HCT116 (cell line): ENCODE results near the gene FRS2. TPM values are rescaled to one million over a fixed set of nuclear protein-coding genes. Genes with fewer than 3 reads are reported as not detected.

ENCODE experiments used
- ATAC-seq: fragments of 200-7000 bp; cut with Tn5 transposase; 2 replicates; pipeline ENCODE4 v1.9.1; 2020; ENCODE audit warnings: mild to moderate bottlenecking, moderate library complexity
- BruUV-seq: library from RNA; stranded (reverse); fragments of 400-500 nt; replicated peaks from 2 replicates; lab custom pipeline; 2021; lab: Mats Ljungman, UMichigan
- CTCF ChIA-PET: fragments of 300-600 bp; sonication (Branson Sonifier 250); formaldehyde crosslinking; loops from one replicate; lab custom pipeline; 2021; ENCODE audit warnings: antibody characterized with exemption; lab: Charles Lee
- POLR2A ChIA-PET: fragments of 300-600, 350-600 bp; sonication (Branson Sonifier 250); formaldehyde crosslinking; loops from one replicate; lab custom pipeline; 2021; ENCODE audit warnings: antibody characterized with exemption; lab: Charles Lee
- RAD21 ChIA-PET, 2 experiments: fragments of 300-600 bp; sonication (Branson Sonifier 250); formaldehyde crosslinking; loops; one replicate each; lab custom pipeline; 2023; ENCODE audit warnings: low total read pairs in 2 of 2; ENCODE audit not compliant: uncharacterized antibody in 2 of 2, unreplicated experiment in 2 of 2, low non-redundant PET in 1 of 2; lab: Charles Lee
- DNase-seq: peaks from one replicate; pipeline ENCODE4 v3.0.0-alpha.2; 2010; ENCODE audit warnings: low read depth, low spot score
- H2AFZ ChIP-seq: fragments of 200-600 bp; shearing (Covaris generic), sonication (generic); 2 replicates; pipeline ENCODE4 v1.6.1; 2017; ENCODE audit warnings: low read depth, mixed run types, mixed read lengths, antibody characterized with exemption, low read length; ENCODE audit not compliant: poor library complexity, severe bottlenecking
- H3K27ac ChIP-seq: 2 replicates; pipeline ENCODE4 v1.5.1; 2012; ENCODE audit warnings: low read depth, low read length
- H3K27me3 ChIP-seq: fragments of 200-600 bp; sonication (generic); 2 replicates; pipeline ENCODE4 v1.6.1; 2016; ENCODE audit warnings: mixed run types, low read length, mixed read lengths; ENCODE audit not compliant: insufficient read depth
- H3K36me3 ChIP-seq, 2 experiments: fragments of 200-500 bp in 1 of 2; fragments of 200-600 bp in 1 of 2; sonication (Bioruptor generic) in 1 of 2; sonication (generic) in 1 of 2; 2 replicates each; pipeline versions ENCODE4 v1.5.1 to v1.6.1; 2014 to 2016; ENCODE audit warnings: low read length in 2 of 2, inconsistent platforms in 1 of 2, mixed read lengths in 1 of 2, mixed run types in 1 of 2; ENCODE audit not compliant: insufficient read depth in 2 of 2, control insufficient read depth in 1 of 2
- H3K4me1 ChIP-seq, 2 experiments: fragments of 200-600 bp in 1 of 2; sonication (generic) in 1 of 2; 2 replicates each; pipeline versions ENCODE4 v1.5.1 to v1.6.1; 2012 to 2017; ENCODE audit warnings: low read length in 2 of 2, inconsistent platforms in 1 of 2, mild to moderate bottlenecking in 1 of 2, mixed read lengths in 1 of 2, mixed run types in 1 of 2, moderate library complexity in 1 of 2; ENCODE audit not compliant: insufficient read depth in 2 of 2, control insufficient read depth in 1 of 2
- H3K4me2 ChIP-seq: fragments of 200-600 bp; sonication (generic); 2 replicates; pipeline ENCODE4 v1.6.1; 2017; ENCODE audit warnings: mixed run types, low read length, mixed read lengths
- H3K4me3 ChIP-seq, 2 experiments: fragments of 200-600 bp in 1 of 2; sonication (generic) in 1 of 2; replicated peaks in 1 of 2; 2 replicates each; pipeline ENCODE4 v1.5.1; 2011 to 2016; ENCODE audit warnings: low read length in 2 of 2, control low read depth in 1 of 2, low read depth in 1 of 2, mild to moderate bottlenecking in 1 of 2, mixed read lengths in 1 of 2, mixed run types in 1 of 2
- H3K79me2 ChIP-seq: fragments of 200-600 bp; sonication (generic); 2 replicates; pipeline ENCODE4 v1.6.1; 2017; ENCODE audit warnings: mild to moderate bottlenecking, mixed run types, low read length, moderate library complexity, mixed read lengths; ENCODE audit not compliant: insufficient read depth
- H3K9ac ChIP-seq: fragments of 200-600 bp; sonication (generic); 2 replicates; pipeline ENCODE4 v1.6.1; 2016; ENCODE audit warnings: low read length, mixed read lengths
- H3K9me2 ChIP-seq: fragments of 200-600 bp; sonication (generic), shearing (Covaris generic); 2 replicates; pipeline ENCODE4 v1.6.1; 2017; ENCODE audit warnings: mixed run types, mild to moderate bottlenecking, moderate library complexity; ENCODE audit not compliant: insufficient read depth
- H3K9me3 ChIP-seq, 2 experiments: fragments of 200-500 bp in 1 of 2; fragments of 200-600 bp in 1 of 2; sonication (Bioruptor generic) in 1 of 2; sonication (generic) in 1 of 2; 2 replicates each; pipeline ENCODE4 v1.6.1; 2014 to 2017; ENCODE audit warnings: low read length in 2 of 2, mixed read lengths in 2 of 2, inconsistent platforms in 1 of 2, low read depth in 1 of 2, mild to moderate bottlenecking in 1 of 2, mixed run types in 1 of 2, moderate library complexity in 1 of 2; ENCODE audit not compliant: control insufficient read depth in 1 of 2, insufficient read depth in 1 of 2
- H4K20me1 ChIP-seq: fragments of 200-600 bp; sonication (generic), shearing (Covaris generic); 2 replicates; pipeline ENCODE4 v1.6.1; 2017; ENCODE audit warnings: mixed run types, mild to moderate bottlenecking, moderate library complexity; ENCODE audit not compliant: insufficient read depth
- CBX3 ChIP-seq: IDR thresholded peaks from 2 replicates; pipeline ENCODE4 v1.6.1; 2012; ENCODE audit warnings: low read depth
- CEBPB ChIP-seq: IDR thresholded peaks from 2 replicates; pipeline ENCODE4 v1.6.1; 2012; ENCODE audit warnings: low read depth
- CTCF ChIP-seq, 3 experiments: fragments of 200-600 bp in 1 of 3; sonication (generic) in 1 of 3; IDR thresholded peaks in 2 of 3; conservative IDR thresholded peaks in 1 of 3; 2 replicates each; pipeline ENCODE4 v1.5.1; 2012 to 2017; ENCODE audit warnings: low read depth in 2 of 3, low read length in 2 of 3, antibody characterized with exemption in 1 of 3, borderline replicate concordance in 1 of 3, control low read depth in 1 of 3, mild to moderate bottlenecking in 1 of 3, mixed read lengths in 1 of 3, mixed run types in 1 of 3, moderate library complexity in 1 of 3; ENCODE audit not compliant: insufficient read depth in 1 of 3
- EGR1 ChIP-seq: IDR thresholded peaks from 2 replicates; pipeline ENCODE4 v1.6.1; 2012; ENCODE audit warnings: low read depth
- ELF1 ChIP-seq: IDR thresholded peaks from 2 replicates; pipeline ENCODE4 v1.6.1; 2012; ENCODE audit warnings: low read depth, borderline replicate concordance
- EZH2 ChIP-seq: fragments of 200-600 bp; sonication (generic); IDR thresholded peaks from 2 replicates; pipeline ENCODE4 v1.6.1; 2017; ENCODE audit warnings: antibody characterized with exemption, mixed run types
- FOSL1 ChIP-seq: IDR thresholded peaks from 2 replicates; pipeline ENCODE4 v1.6.1; 2012; ENCODE audit warnings: low read depth
- JUND ChIP-seq: IDR thresholded peaks from 2 replicates; pipeline ENCODE4 v1.6.1; 2012
- MAX ChIP-seq: IDR thresholded peaks from 2 replicates; pipeline ENCODE4 v1.6.1; 2012
- POLR2A ChIP-seq: IDR thresholded peaks from 2 replicates; pipeline ENCODE4 v1.7.0; 2011; ENCODE audit warnings: borderline replicate concordance; ENCODE audit not compliant: insufficient read depth, insufficient read length; ENCODE audit errors: extremely low read depth
- POLR2AphosphoS5 ChIP-seq: IDR thresholded peaks from 2 replicates; pipeline ENCODE4 v1.6.1; 2011; ENCODE audit warnings: mild to moderate bottlenecking, low read depth, low read length, moderate library complexity
- REST ChIP-seq: IDR thresholded peaks from 2 replicates; pipeline ENCODE4 v1.6.1; 2012; ENCODE audit warnings: low read depth
- SP1 ChIP-seq: IDR thresholded peaks from 2 replicates; pipeline ENCODE4 v1.6.1; 2012; ENCODE audit warnings: low read depth
- SRF ChIP-seq: IDR thresholded peaks from 2 replicates; pipeline ENCODE4 v1.6.1; 2012; ENCODE audit warnings: low read depth
- TCF7L2 ChIP-seq: IDR thresholded peaks from 2 replicates; pipeline ENCODE4 v1.7.0; 2011; ENCODE audit warnings: borderline replicate concordance, inconsistent platforms; ENCODE audit not compliant: insufficient read depth, insufficient read length; ENCODE audit errors: extremely low read depth
- YY1 ChIP-seq: IDR thresholded peaks from 2 replicates; pipeline ENCODE4 v1.6.1; 2011; ENCODE audit warnings: low read length, low read depth, moderate library complexity, mild to moderate bottlenecking; ENCODE audit not compliant: insufficient replicate concordance; ENCODE audit errors: extremely low read depth
- ZFX ChIP-seq: fragments of 450-650 bp; IDR thresholded peaks from 2 replicates; pipeline ENCODE4 v1.6.1; 2017
- ZNF274 ChIP-seq: fragments of 200-500 bp; sonication (Bioruptor generic); IDR thresholded peaks from 2 replicates; pipeline ENCODE4 v1.6.1; 2014; ENCODE audit warnings: mild to moderate bottlenecking, low read depth, low read length, inconsistent platforms
- intact Hi-C: fragments of 100-400 bp; cut with micrococcal nuclease; formaldehyde crosslinking; loops from 2 replicates; pipeline ENCODE4 v1.10.0; 2022
- total RNA-seq: library from RNA; stranded (reverse); gene quantifications from one replicate; pipeline ENCODE4 v1.2.1, GENCODE V29; 2021; ENCODE audit not compliant: unreplicated experiment

Gene FRS2
- total RNA-seq, 1 experiment from 2014 or later, result 14.7 TPM

- Histone ChIP-seq H3K27ac (no peak overlapping the region), H3K27me3 (no peaks in the 10 kb centered on the region), H3K79me2 (no peaks in the 10 kb centered on the region), H4K20me1 (no peaks in the 10 kb centered on the region), H3K36me3 (no peaks in the 10 kb centered on the region), H3K4me3 (no peak overlapping the region), H3K9ac (no peak overlapping the region), H3K4me2 (no peak overlapping the region), H3K9me2 (no peaks in the 10 kb centered on the region), H2AFZ (no peak overlapping the region), H3K4me1 (no peaks in the 10 kb centered on the region), H3K9me3 (no peaks in the 10 kb centered on the region)
- CTCF ChIA-PET, result no interaction called here
- TF ChIP-seq FOSL1, result no peak
- TF ChIP-seq JUND, result no peak
- TF ChIP-seq POLR2AphosphoS5, result no peak
- TF ChIP-seq CTCF (IDR thresholded peaks at IDR 0.05 in 2 of 3, conservative IDR thresholded peaks at IDR 0.05 in 1 of 3; ENCODE audit: borderline replicate concordance in 1 of 3, insufficient read depth in 1 of 3, low read depth in 2 of 3, low read length in 2 of 3), result no peak
- no peak for TF ChIP-seq SP1
- TF ChIP-seq EZH2, result no peak
- no peak for TF ChIP-seq CBX3
- TF ChIP-seq YY1, result no peak
- TF ChIP-seq ZNF274, result no peak
- no peak for TF ChIP-seq TCF7L2
- TF ChIP-seq REST, result no peak
- no peak for TF ChIP-seq ZFX
- no peak for TF ChIP-seq POLR2A
- TF ChIP-seq ELF1, result no peak
- TF ChIP-seq CEBPB, result no peak
- TF ChIP-seq MAX, result no peak
- TF ChIP-seq EGR1, result no peak
- TF ChIP-seq SRF, result no peak
- ATAC-seq, result no peak
- POLR2A ChIA-PET, result no interaction called here
- no TSS peak for BruUV-seq
- RAD21 ChIA-PET, result no interaction called here
- DNase-seq, result no peak
- intact Hi-C loops, result no loop called here
These were observed 13.9 kb upstream of the FRS2 start for GRCh38 chr12:69456239-69456638.
